ENCODE measurements around the gene MDC1. TPM values are rescaled to one million over a fixed set of nuclear protein-coding genes. Genes with fewer than 3 reads are reported as not detected.
A peak's percentile ranks its signal among the peaks of the same experiment; 100 is the strongest.

MDC1 gene
- total and polyA plus RNA-seq, 2 of the 13 experiments (the other 11 are each of a cell fraction or from before 2014, with no cell fraction given): 8.4 to 14.0 TPM

- TF ChIP-seq, protein P1, sequence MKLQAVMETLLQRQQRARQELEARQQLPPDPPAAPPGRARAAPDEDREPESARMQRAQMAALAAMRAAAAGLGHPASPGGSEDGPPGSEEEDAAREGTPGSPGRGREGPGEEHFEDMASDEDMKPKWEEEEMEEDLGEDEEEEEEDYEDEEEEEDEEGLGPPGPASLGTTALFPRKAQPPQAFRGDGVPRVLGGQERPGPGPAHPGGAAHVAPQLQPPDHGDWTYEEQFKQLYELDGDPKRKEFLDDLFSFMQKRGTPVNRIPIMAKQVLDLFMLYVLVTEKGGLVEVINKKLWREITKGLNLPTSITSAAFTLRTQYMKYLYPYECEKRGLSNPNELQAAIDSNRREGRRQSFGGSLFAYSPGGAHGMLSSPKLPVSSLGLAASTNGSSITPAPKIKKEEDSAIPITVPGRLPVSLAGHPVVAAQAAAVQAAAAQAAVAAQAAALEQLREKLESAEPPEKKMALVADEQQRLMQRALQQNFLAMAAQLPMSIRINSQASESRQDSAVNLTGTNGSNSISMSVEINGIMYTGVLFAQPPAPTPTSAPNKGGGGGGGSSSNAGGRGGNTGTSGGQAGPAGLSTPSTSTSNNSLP (IDR thresholded peaks at IDR 0.05; ENCODE audit: low read depth, low read length): peak; percentile 49
- TF ChIP-seq ZBED4 (CRISPR knock-in tag; IDR thresholded peaks at IDR 0.05; ENCODE audit: borderline replicate concordance) (peak; percentile 30; the same call in 1 of the 2 replicates), SOX13 (IDR thresholded peaks at IDR 0.05) (no peak), SOX13 (CRISPR knock-in tag; conservative IDR thresholded peaks at IDR 0.05 in 1 of 2, IDR thresholded peaks at IDR 0.05 in 1 of 2) (peak in 1 of 2 experiments; percentile 69; a peak in 1 of 4 replicates), ZNF777 (CRISPR knock-in tag; IDR thresholded peaks at IDR 0.05) (peak; percentile 89), AGO2 (optimal IDR thresholded peaks at IDR 0.05; ENCODE audit: low read depth, low read length) (no peak), MIER3 (CRISPR knock-in tag; IDR thresholded peaks at IDR 0.05; ENCODE audit: borderline replicate concordance) (0 out of 2 replicates have a peak, but pooled peaks have one; percentile 47), ZNF296 (CRISPR knock-in tag; conservative IDR thresholded peaks at IDR 0.05) (no peak), ARID2 (CRISPR knock-in tag; IDR thresholded peaks at IDR 0.05; ENCODE audit: borderline replicate concordance) (0 out of 2 replicates have a peak, but pooled peaks have one; percentile 25), SMAD3 (CRISPR knock-in tag; IDR thresholded peaks at IDR 0.05) (peak; percentile 74), ZFP36 (IDR thresholded peaks at IDR 0.05; ENCODE audit: borderline replicate concordance, low read depth, low read length, partially characterized antibody) (peak; percentile 30), ZNF839 (CRISPR knock-in tag; IDR thresholded peaks at IDR 0.05; ENCODE audit: borderline replicate concordance) (peak; percentile 64; the same call in 1 of the 2 replicates), ZNF572 (CRISPR knock-in tag; IDR thresholded peaks at IDR 0.05) (0 out of 2 replicates have a peak, but pooled peaks have one; percentile 93), FOSL2 (CRISPR knock-in tag; IDR thresholded peaks at IDR 0.05) (peak; percentile 70), PITX1 (CRISPR knock-in tag; IDR thresholded peaks at IDR 0.05) (peak; percentile 84), ZNF264 (CRISPR knock-in tag; IDR thresholded peaks at IDR 0.05) (no peak)
- TF ChIP-seq, protein P2, sequence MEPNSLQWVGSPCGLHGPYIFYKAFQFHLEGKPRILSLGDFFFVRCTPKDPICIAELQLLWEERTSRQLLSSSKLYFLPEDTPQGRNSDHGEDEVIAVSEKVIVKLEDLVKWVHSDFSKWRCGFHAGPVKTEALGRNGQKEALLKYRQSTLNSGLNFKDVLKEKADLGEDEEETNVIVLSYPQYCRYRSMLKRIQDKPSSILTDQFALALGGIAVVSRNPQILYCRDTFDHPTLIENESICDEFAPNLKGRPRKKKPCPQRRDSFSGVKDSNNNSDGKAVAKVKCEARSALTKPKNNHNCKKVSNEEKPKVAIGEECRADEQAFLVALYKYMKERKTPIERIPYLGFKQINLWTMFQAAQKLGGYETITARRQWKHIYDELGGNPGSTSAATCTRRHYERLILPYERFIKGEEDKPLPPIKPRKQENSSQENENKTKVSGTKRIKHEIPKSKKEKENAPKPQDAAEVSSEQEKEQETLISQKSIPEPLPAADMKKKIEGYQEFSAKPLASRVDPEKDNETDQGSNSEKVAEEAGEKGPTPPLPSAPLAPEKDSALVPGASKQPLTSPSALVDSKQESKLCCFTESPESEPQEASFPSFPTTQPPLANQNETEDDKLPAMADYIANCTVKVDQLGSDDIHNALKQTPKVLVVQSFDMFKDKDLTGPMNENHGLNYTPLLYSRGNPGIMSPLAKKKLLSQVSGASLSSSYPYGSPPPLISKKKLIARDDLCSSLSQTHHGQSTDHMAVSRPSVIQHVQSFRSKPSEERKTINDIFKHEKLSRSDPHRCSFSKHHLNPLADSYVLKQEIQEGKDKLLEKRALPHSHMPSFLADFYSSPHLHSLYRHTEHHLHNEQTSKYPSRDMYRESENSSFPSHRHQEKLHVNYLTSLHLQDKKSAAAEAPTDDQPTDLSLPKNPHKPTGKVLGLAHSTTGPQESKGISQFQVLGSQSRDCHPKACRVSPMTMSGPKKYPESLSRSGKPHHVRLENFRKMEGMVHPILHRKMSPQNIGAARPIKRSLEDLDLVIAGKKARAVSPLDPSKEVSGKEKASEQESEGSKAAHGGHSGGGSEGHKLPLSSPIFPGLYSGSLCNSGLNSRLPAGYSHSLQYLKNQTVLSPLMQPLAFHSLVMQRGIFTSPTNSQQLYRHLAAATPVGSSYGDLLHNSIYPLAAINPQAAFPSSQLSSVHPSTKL (CRISPR knock-in tag; IDR thresholded peaks at IDR 0.05): peak; percentile 67
- TF ChIP-seq, protein P3, sequence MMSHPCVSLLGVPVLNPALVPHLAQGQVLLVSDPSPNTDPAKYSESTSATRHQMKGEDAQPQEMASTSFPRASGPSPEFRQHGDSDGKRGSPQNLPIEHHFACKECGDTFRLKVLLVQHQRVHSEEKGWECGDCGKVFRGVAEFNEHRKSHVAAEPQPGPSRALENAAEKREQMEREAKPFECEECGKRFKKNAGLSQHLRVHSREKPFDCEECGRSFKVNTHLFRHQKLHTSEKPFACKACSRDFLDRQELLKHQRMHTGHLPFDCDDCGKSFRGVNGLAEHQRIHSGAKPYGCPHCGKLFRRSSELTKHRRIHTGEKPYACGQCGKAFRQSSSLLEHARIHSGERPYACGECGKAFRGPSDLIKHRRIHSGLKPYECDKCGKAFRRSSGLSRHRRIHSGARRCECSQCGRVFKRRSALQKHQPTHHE (CRISPR knock-in tag; IDR thresholded peaks at IDR 0.05; ENCODE audit: borderline replicate concordance): 0 out of 2 replicates have a peak, but pooled peaks have one; percentile 32
Measured at GRCh38 chr6:30678964-30679726, 37.9 kb downstream of the MDC1 start (continued).

Measured in HepG2 (cell line).